PC-9 (cell line): ENCODE results near the gene HTT. TPM values are rescaled to one million over a fixed set of nuclear protein-coding genes. Genes with fewer than 3 reads are reported as not detected.

Experiments used
- BruUV-seq: library from RNA; stranded (reverse); fragments of 400-500 nt; replicated peaks from 2 replicates; lab custom pipeline; 2021; lab: Mats Ljungman, UMichigan
- CTCF ChIA-PET: fragments of 300-600 bp; sonication (Branson Sonifier 250); formaldehyde crosslinking; loops from one replicate; lab custom pipeline; 2022; ENCODE audit warnings: antibody characterized with exemption; lab: Charles Lee
- POLR2A ChIA-PET: fragments of 300-600 bp; sonication (Branson Sonifier 250); formaldehyde crosslinking; loops from one replicate; lab custom pipeline; 2022; ENCODE audit warnings: antibody characterized with exemption; ENCODE audit not compliant: unreplicated experiment; lab: Charles Lee
- DNase-seq, 2 experiments: peaks; one replicate each; pipeline versions ENCODE4 v3.0.0 to v3.0.0-alpha.2; 2015 to 2022; ENCODE audit warnings: mixed read lengths in 1 of 2
- H2AFZ ChIP-seq: fragments of 200-600 bp; sonication (generic); 2 replicates; pipeline ENCODE4 v1.8.1; 2017; ENCODE audit warnings: antibody characterized with exemption
- H3F3A ChIP-seq: fragments of 200-600 bp; sonication (generic); 2 replicates; pipeline ENCODE4 v1.8.1; 2017; ENCODE audit warnings: antibody characterized with exemption, mild to moderate bottlenecking, low read depth; ENCODE audit not compliant: insufficient read depth
- H3K27ac ChIP-seq: fragments of 200-600 bp; sonication (generic); 2 replicates; pipeline ENCODE4 v1.6.1; 2016; ENCODE audit warnings: mixed run types
- H3K27me3 ChIP-seq: fragments of 200-600 bp; sonication (generic); 2 replicates; pipeline ENCODE4 v1.6.1; 2016; ENCODE audit warnings: low read depth, mixed run types; ENCODE audit not compliant: insufficient read depth
- H3K36me3 ChIP-seq: fragments of 200-600 bp; sonication (generic); 2 replicates; pipeline ENCODE4 v1.6.1; 2016; ENCODE audit warnings: low read depth, mixed run types
- H3K4me1 ChIP-seq: fragments of 200-600 bp; sonication (generic); replicated peaks from 2 replicates; pipeline ENCODE4 v1.6.1; 2016; ENCODE audit warnings: mixed run types; ENCODE audit not compliant: insufficient read depth
- H3K4me2 ChIP-seq: fragments of 200-600 bp; sonication (generic); 2 replicates; pipeline ENCODE4 v1.6.1; 2017; ENCODE audit warnings: mixed run types
- H3K4me3 ChIP-seq: fragments of 200-600 bp; sonication (generic); 2 replicates; pipeline ENCODE4 v1.6.1; 2016; ENCODE audit warnings: mixed run types
- H3K79me2 ChIP-seq: fragments of 200-600 bp; sonication (generic); 2 replicates; pipeline ENCODE4 v1.6.1; 2017; ENCODE audit warnings: low read depth, mixed run types
- H3K9me2 ChIP-seq: fragments of 200-600 bp; sonication (generic); 2 replicates; pipeline ENCODE4 v1.8.1; 2017; ENCODE audit warnings: mild to moderate bottlenecking; ENCODE audit not compliant: insufficient read depth
- H3K9me3 ChIP-seq: fragments of 200-600 bp; sonication (generic); 2 replicates; pipeline ENCODE4 v1.8.1; 2016; ENCODE audit warnings: low read depth; ENCODE audit not compliant: insufficient read depth
- H4K20me1 ChIP-seq: fragments of 200-600 bp; sonication (generic); 2 replicates; pipeline ENCODE4 v1.8.1; 2017; ENCODE audit not compliant: insufficient read depth
- EZH2 ChIP-seq: fragments of 200-600 bp; sonication (generic); IDR thresholded peaks from 2 replicates; pipeline ENCODE4 v1.8.0; 2017; ENCODE audit warnings: antibody characterized with exemption, low read depth
- intact Hi-C: fragments of 100-400 bp; cut with micrococcal nuclease; formaldehyde crosslinking; loops from one replicate; pipeline ENCODE4 v1.10.0; 2022; ENCODE audit not compliant: unreplicated experiment
- total RNA-seq: library from RNA; stranded (reverse); gene quantifications from 2 replicates; pipeline ENCODE4 v1.2.3, GENCODE V29; 2021
- TF ChIP-seq, protein P1 (sequence below): fragments of 200-600 bp; sonication (generic); conservative IDR thresholded peaks from 2 replicates; pipeline ENCODE4 v1.6.1; 2017; ENCODE audit warnings: mixed run types, antibody characterized with exemption, mild to moderate bottlenecking, moderate library complexity

The HTT gene
- total RNA-seq, 1 experiment from 2014 or later = 81.7 TPM

GRCh38 chr4:3108211-3108610 lies 33.7 kb downstream of the HTT start:
- no peak overlapping the region for H3K4me3 ChIP-seq
- H3F3A ChIP-seq = peaks cover 5% of the 10 kb centered on the region
- DNase-seq = no peak
- TF ChIP-seq, protein P1, sequence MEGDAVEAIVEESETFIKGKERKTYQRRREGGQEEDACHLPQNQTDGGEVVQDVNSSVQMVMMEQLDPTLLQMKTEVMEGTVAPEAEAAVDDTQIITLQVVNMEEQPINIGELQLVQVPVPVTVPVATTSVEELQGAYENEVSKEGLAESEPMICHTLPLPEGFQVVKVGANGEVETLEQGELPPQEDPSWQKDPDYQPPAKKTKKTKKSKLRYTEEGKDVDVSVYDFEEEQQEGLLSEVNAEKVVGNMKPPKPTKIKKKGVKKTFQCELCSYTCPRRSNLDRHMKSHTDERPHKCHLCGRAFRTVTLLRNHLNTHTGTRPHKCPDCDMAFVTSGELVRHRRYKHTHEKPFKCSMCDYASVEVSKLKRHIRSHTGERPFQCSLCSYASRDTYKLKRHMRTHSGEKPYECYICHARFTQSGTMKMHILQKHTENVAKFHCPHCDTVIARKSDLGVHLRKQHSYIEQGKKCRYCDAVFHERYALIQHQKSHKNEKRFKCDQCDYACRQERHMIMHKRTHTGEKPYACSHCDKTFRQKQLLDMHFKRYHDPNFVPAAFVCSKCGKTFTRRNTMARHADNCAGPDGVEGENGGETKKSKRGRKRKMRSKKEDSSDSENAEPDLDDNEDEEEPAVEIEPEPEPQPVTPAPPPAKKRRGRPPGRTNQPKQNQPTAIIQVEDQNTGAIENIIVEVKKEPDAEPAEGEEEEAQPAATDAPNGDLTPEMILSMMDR = no peak
- no peak for TF ChIP-seq EZH2
- BruUV-seq = no TSS peak
- POLR2A ChIA-PET = interaction anchor here (0.7 kb wide), 1 partner anchor 241 kb away, joined by 4 read pairs; no protein-coding TSS in a partner anchor
- H3K79me2 ChIP-seq = no peaks in the 10 kb centered on the region
- no peak overlapping the region for H2AFZ ChIP-seq
- peaks cover 3% of the 10 kb centered on the region; the same call in 1 of the 2 replicates for H4K20me1 ChIP-seq
- 0 out of 2 replicates have a peak, but pooled peaks cover 7% of the 10 kb centered on the region for H3K36me3 ChIP-seq
- peaks cover 6% of the 10 kb centered on the region; the same call in 1 of the 2 replicates for H3K4me1 ChIP-seq
- CTCF ChIA-PET = no interaction called here
- no peaks in the 10 kb centered on the region for H3K9me3 ChIP-seq
- no peak overlapping the region for H3K4me2 ChIP-seq
- H3K9me2 ChIP-seq = no peaks in the 10 kb centered on the region
- H3K27me3 ChIP-seq = no peaks in the 10 kb centered on the region
- no peak overlapping the region for H3K27ac ChIP-seq
- intact Hi-C loops = no loop called here

- intact Hi-C loops = no loop called here
- Histone ChIP-seq H3K4me2 (no peak overlapping the region), H3K9me2 (no peaks in the 10 kb centered on the region), H3K79me2 (no peaks in the 10 kb centered on the region), H2AFZ (no peak overlapping the region), H3K27me3 (no peaks in the 10 kb centered on the region), H3K4me1 (0 out of 2 replicates have a peak, but pooled peaks cover 6% of the 10 kb centered on the region), H3K9me3 (no peaks in the 10 kb centered on the region), H3K4me3 (no peak overlapping the region), H3K27ac (no peak overlapping the region), H3F3A (no peaks in the 10 kb centered on the region), H4K20me1 (no peaks in the 10 kb centered on the region; the same call in 1 of the 2 replicates), H3K36me3 (0 out of 2 replicates have a peak, but pooled peaks cover 7% of the 10 kb centered on the region)
- CTCF ChIA-PET = interaction anchor here (0.7 kb wide), 1 partner anchor 159 kb away, joined by 9 read pairs; no protein-coding TSS in a partner anchor
- no TSS peak for BruUV-seq
- DNase-seq = no peak
- POLR2A ChIA-PET = no interaction called here
- TF ChIP-seq EZH2 = no peak
- TF ChIP-seq, protein P1 = no peak
Measured at GRCh38 chr4:3111461-3111860, 37.0 kb downstream of the HTT start.

- Histone ChIP-seq H3K27me3 (no peaks in the 10 kb centered on the region), H3K4me2 (no peak overlapping the region), H3K27ac (no peak overlapping the region), H3K9me3 (no peaks in the 10 kb centered on the region), H3K9me2 (no peaks in the 10 kb centered on the region), H3K79me2 (no peaks in the 10 kb centered on the region), H3K4me3 (no peak overlapping the region), H3K4me1 (0 out of 2 replicates have a peak, but pooled peaks cover under 1% of the 10 kb centered on the region), H3F3A (no peaks in the 10 kb centered on the region), H4K20me1 (no peaks in the 10 kb centered on the region; the same call in 1 of the 2 replicates), H3K36me3 (0 out of 2 replicates have a peak, but pooled peaks cover 6% of the 10 kb centered on the region), H2AFZ (no peak overlapping the region)
- ChIA-PET CTCF (no interaction called here), POLR2A (no interaction called here)
- TF ChIP-seq, protein P1 = no peak
- TF ChIP-seq EZH2 = no peak
- DNase-seq = no peak
- BruUV-seq = no TSS peak
- intact Hi-C loops = no loop called here
Measured at GRCh38 chr4:3112201-3112600, 37.7 kb downstream of the HTT start.
